DMS153 (cell line): ENCODE data around the gene ARHGEF38.
A peak's percentile ranks its signal among the peaks of the same experiment; 100 is the strongest.
"Not testable (repeated sequence)": the region's sequence is repeated elsewhere in the genome, so short reads cannot be mapped to it uniquely, and the experiment has no call there.

Experiments
- DNase-seq: peaks from one replicate; lab custom pipeline; 2025; lab: John Stamatoyannopoulos, UW

ARHGEF38 gene

DNA sequence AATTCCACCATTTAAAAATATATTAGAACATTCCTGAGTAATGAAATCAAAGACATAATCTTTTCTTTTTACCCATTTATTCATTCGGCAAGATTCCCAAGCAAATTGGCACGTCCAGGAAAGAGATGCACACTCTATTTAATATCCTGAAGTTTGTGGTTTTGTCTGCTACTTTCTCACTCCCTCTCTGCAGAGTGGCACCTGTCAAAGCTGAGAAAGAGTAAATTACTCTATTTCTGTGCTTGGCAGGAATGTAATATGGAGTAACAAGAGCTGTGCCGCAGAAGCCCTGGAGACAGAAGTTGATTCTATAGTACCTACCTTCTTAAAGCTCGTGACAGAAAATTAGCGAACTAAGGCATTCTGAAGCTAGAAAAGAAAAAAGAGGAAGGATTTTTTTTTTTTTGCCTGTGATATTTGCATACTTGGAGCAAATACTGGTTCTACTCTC lies 161.7 kb downstream of the ARHGEF38 start:
- no peak for DNase-seq

DNA sequence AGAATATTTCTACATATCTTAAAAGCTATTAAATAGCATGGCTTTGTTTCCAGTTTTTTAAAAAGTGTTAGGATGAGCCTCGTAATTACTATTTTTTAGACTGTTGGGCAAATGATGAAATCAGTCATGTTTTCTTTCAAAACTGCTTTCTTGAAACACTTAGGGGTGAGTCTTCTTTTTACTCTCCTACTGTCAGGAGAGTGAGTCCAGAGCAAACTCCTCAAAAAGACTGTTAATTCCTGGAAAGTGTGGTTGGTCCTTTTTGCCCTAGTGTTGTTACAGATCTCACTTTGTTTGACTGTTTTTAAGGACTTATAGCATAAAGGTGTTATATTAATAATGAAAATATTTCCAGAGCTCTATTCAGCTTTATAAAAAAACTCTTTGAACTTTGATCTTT lies 162.5 kb downstream of the ARHGEF38 start:
- no peak for DNase-seq

- DNase-seq, result peak; percentile 7
Measured at GRCh38 chr4:105715692-105716278, 163.4 kb downstream of the ARHGEF38 start.

- no peak for DNase-seq
Measured at GRCh38 chr4:105719204-105719603, 166.8 kb downstream of the ARHGEF38 start.

DNA sequence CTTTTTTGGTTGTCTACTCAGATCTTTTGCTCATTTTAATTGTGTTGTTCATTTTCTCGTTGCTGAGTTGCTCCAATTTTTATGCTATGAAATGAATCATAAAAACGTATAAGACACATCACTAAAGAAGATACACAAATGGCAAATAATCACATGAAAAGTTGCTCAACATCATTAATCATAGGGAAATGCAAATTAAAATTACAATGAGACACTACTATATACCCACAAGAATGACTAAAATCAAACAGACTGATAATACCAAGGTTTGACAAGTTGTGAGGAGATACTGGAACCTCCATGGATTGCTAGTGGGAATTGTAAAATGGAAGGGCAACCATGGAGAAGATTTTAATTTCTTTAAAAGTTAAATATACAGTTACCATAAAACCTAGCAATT lies 173.2 kb downstream of the ARHGEF38 start:
- no peak for DNase-seq

GRCh38 chr4:105729895-105730294 lies 177.5 kb downstream of the ARHGEF38 start:
- DNase-seq, result not testable (repeated sequence)
